Neural crest cell (in vitro differentiated cells): Measurements from ENCODE around the gene RHD. TPM values are rescaled to one million over a fixed set of nuclear protein-coding genes. Genes with fewer than 3 reads are reported as not detected.
A peak's percentile ranks its signal among the peaks of the same experiment; 100 is the strongest.
"Not testable (repeated sequence)": the region's sequence is repeated elsewhere in the genome, so short reads cannot be mapped to it uniquely, and the experiment has no call there.

Experiments
- DNase-seq: peaks from one replicate; pipeline ENCODE4 v3.0.0; 2021; ENCODE audit warnings: low read depth, mixed read lengths, low spot score
- H3K27ac Mint-ChIP-seq: one replicate; pipeline ENCODE4 v1.8.0; 2021; ENCODE audit warnings: mild to moderate bottlenecking, mixed read lengths; ENCODE audit not compliant: unreplicated experiment
- H3K27me3 Mint-ChIP-seq: 2 replicates; pipeline ENCODE4 v1.8.0; 2021; ENCODE audit warnings: low read depth, mild to moderate bottlenecking, mixed read lengths
- H3K36me3 Mint-ChIP-seq: 2 replicates; pipeline ENCODE4 v1.8.0; 2021; ENCODE audit warnings: low read depth, mild to moderate bottlenecking, mixed read lengths
- H3K4me1 Mint-ChIP-seq: 2 replicates; pipeline ENCODE4 v1.8.0; 2021; ENCODE audit warnings: mixed read lengths
- H3K4me3 Mint-ChIP-seq: one replicate; pipeline ENCODE4 v1.8.0; 2021; ENCODE audit warnings: mild to moderate bottlenecking, mixed read lengths
- H3K9me3 Mint-ChIP-seq: 2 replicates; pipeline ENCODE4 v1.8.0; 2021; ENCODE audit warnings: mixed read lengths
- long read RNA-seq: library from polyadenylated mRNA; unstranded; transcript quantifications from one replicate; pipeline ENCODE4 v2.0.0, GENCODE V29; 2020
- total RNA-seq: library from RNA; stranded (reverse); gene quantifications from 2 replicates; pipeline ENCODE4 v1.2.1, GENCODE V29; 2021
- TF ChIP-seq, protein P1 (sequence below): fragments of 200-600 bp; sonication (generic); conservative IDR thresholded peaks from 2 replicates; pipeline ENCODE4 v1.5.0; 2021; ENCODE audit warnings: antibody characterized with exemption, mild to moderate bottlenecking

Gene RHD
- 0.07 TPM in 1 of 2 replicates, not detected in the other for total RNA-seq
- long read RNA-seq: 0 reads

DNA sequence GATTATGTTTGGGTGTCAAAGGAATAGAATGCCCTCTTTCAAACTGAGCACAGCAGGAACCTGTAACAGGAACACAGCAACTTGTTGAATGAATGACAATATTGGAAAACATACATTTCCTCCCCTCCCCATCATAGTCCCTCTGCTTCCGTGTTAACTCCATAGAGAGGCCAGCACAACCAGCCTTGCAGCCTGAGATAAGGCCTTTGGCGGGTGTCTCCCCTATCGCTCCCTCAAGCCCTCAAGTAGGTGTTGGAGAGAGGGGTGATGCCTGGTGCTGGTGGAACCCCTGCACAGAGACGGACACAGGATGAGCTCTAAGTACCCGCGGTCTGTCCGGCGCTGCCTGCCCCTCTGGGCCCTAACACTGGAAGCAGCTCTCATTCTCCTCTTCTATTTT is at the start of gene RHD:
TSS of gene RHD (plus strand) at position 272 of the 400 bp plus-strand sequence. CDS start at position 311, 39 bp downstream.
- H3K9me3 Mint-ChIP-seq, DNase-seq, H3K4me1 Mint-ChIP-seq, H3K36me3 Mint-ChIP-seq, H3K27me3 Mint-ChIP-seq, H3K27ac Mint-ChIP-seq: not testable (repeated sequence)
- H3K4me3 Mint-ChIP-seq: peak within 1 kb of the TSS; percentile 27

- no peak overlapping the region for H3K4me3 Mint-ChIP-seq
- DNase-seq: no peak
- TF ChIP-seq, protein P1, sequence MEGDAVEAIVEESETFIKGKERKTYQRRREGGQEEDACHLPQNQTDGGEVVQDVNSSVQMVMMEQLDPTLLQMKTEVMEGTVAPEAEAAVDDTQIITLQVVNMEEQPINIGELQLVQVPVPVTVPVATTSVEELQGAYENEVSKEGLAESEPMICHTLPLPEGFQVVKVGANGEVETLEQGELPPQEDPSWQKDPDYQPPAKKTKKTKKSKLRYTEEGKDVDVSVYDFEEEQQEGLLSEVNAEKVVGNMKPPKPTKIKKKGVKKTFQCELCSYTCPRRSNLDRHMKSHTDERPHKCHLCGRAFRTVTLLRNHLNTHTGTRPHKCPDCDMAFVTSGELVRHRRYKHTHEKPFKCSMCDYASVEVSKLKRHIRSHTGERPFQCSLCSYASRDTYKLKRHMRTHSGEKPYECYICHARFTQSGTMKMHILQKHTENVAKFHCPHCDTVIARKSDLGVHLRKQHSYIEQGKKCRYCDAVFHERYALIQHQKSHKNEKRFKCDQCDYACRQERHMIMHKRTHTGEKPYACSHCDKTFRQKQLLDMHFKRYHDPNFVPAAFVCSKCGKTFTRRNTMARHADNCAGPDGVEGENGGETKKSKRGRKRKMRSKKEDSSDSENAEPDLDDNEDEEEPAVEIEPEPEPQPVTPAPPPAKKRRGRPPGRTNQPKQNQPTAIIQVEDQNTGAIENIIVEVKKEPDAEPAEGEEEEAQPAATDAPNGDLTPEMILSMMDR: no peak
- H3K36me3 Mint-ChIP-seq: peaks cover 12% of the 10 kb centered on the region
- H3K4me1 Mint-ChIP-seq: no peaks in the 10 kb centered on the region
- H3K27ac Mint-ChIP-seq: no peak overlapping the region
- H3K9me3 Mint-ChIP-seq: no peaks in the 10 kb centered on the region
- no peaks in the 10 kb centered on the region for H3K27me3 Mint-ChIP-seq
These were observed 49.7 kb upstream of the RHD start for GRCh38 chr1:25222606-25223005.

DNA sequence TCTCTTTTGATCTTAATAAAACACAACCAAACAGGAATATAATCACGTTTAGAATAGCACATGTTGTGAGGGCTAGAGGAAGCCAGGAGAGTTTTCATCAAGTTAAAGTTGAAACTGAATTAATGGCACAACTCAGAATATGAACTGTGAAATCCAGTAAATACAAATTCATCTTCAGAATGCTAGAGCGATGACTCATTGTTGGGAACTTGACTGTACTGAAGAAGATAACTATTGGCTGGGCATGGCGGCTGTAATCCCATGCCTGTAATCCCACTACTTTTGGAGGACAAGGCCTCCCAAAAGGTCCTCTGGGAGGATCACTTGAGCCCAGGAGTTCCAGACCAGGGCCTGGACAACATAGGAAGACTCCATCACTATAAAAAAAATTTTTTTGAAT is 48.8 kb upstream of the RHD start:
- Mint-ChIP-seq H3K4me3 (no peak overlapping the region), H3K36me3 (peaks cover 15% of the 10 kb centered on the region), H3K27ac (no peak overlapping the region), H3K9me3 (no peaks in the 10 kb centered on the region), H3K27me3 (no peaks in the 10 kb centered on the region), H3K4me1 (no peaks in the 10 kb centered on the region)
- TF ChIP-seq, protein P1: no peak
- no peak for DNase-seq

DNA sequence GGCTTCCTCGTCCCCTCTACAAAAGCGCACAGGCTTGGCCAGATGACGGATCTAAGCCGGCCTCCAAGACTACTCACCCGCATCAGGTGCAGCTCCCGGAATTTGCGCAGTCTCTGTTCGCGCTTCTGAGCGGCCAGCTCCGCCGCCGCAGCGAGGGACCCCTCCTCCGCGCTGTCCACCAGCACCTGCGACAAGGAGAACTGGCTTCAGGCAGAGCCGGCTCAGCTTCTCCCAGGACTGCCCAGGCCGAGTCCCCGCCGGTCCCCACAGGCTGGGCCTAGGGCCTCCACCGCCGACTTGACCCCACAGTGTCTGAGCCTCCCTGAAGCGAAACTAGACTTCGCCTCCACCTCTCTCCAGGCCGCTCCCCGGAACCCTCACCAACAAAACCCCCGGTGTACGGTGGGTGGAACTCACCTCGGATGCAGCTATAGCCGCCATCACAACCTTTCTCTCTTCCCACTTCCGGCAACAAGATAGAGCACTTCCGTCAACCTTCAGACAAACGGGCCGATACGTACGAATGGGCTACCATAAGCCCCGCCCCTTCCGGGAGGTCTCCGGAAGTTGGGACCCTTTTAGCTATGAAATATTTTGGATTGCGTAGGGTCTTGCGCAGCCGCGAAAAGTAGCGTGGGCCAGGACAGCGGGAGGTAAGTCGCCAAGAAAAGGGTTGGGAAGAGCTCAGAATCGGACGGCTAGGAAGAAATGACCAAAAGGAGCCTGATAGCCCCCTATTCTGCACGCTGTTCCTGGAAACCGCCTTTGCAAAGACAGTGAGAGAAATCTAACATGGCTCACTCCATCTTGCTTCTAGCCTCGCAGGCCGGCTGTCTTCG is 40.1 kb upstream of the RHD start, which contains the start of gene SYF2:
TSS of gene SYF2 (minus strand) at position 476 of the 839 bp plus-strand sequence. CDS start at position 441, 35 bp downstream.
- Mint-ChIP-seq H3K36me3 (peaks cover 3% of the 10 kb centered on the region), H3K4me3 (no peak within 1 kb of the TSS), H3K27me3 (no peaks in the 10 kb centered on the region), H3K9me3 (no peaks in the 10 kb centered on the region), H3K4me1 (peaks cover 10% of the 10 kb centered on the region), H3K27ac (no peak within 1 kb of the TSS)
- DNase-seq: peak; percentile 85
- TF ChIP-seq, protein P1: no peak

DNA sequence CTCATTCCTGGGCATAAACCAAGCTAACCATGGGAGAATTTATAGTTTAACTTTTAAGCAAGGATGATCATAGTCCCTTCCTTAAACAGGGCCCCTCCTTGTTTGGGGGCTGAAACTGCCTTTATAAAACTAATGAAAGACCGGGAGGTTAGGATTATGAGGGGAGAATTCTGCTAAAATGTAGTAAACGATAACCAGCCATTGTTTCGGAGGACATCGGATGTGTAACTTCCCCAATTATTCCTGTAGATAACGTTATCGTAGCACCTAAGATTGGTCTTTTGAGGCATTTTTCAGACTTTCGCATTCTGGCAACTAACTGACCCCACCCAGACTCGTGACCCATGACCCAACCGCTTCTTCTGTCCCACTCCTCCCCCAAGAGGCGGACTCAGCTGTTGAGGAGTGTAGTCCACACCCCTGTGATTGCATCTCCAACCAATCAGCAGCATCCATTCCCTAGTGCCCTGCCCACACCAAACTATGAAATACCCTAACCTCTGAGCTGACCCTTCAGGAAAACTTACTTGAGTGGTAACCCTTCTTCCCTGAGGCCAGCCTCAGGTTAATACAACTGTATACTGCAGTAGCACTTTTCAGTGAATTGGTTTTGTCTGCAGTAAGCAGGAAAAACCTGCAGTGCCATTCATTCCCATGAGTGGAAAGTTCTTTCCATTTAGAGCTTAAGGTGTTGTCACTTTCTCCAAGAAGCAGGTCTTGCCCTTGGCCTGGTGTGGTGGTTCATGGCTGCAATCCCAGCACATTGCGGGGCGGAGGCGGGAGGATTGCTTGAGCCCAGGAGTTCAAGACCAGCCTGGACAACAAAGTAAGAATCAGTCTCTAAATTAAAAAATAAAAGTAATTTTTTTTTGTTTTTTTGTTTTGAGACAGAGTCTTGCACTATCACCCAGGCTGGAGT is 39.2 kb upstream of the RHD start:
- Mint-ChIP-seq H3K4me3 (no peak overlapping the region), H3K27me3 (no peaks in the 10 kb centered on the region), H3K27ac (no peak overlapping the region), H3K4me1 (peaks cover 10% of the 10 kb centered on the region), H3K36me3 (peaks cover under 1% of the 10 kb centered on the region), H3K9me3 (no peaks in the 10 kb centered on the region)
- TF ChIP-seq, protein P1: no peak
- peak; percentile 41 for DNase-seq

- not testable (repeated sequence) for H3K36me3 Mint-ChIP-seq, H3K9me3 Mint-ChIP-seq, H3K27ac Mint-ChIP-seq, DNase-seq, H3K27me3 Mint-ChIP-seq
- Mint-ChIP-seq H3K4me3 (peak overlapping the region; percentile 75), H3K4me1 (peaks cover 24% of the 10 kb centered on the region)
These were observed 36.9 kb upstream of the RHD start for GRCh38 chr1:25235411-25235810.

- H3K4me1 Mint-ChIP-seq: peaks cover 25% of the 10 kb centered on the region
- not testable (repeated sequence) for H3K4me3 Mint-ChIP-seq, H3K27ac Mint-ChIP-seq
These were observed 36.0 kb upstream of the RHD start for GRCh38 chr1:25236261-25236660.

More at GRCh38 chr1:25236261-25236660, 36.0 kb upstream of the RHD start:
- not testable (repeated sequence) for H3K9me3 Mint-ChIP-seq, H3K27me3 Mint-ChIP-seq, DNase-seq, H3K36me3 Mint-ChIP-seq
